CMK (cell line): ENCODE results near the gene ZNF786.
"Not testable (repeated sequence)": the region's sequence is repeated elsewhere in the genome, so short reads cannot be mapped to it uniquely, and the experiment has no call there.

Experiments
- DNase-seq: peaks from one replicate; pipeline ENCODE4 v3.0.0-alpha.2; 2010; ENCODE audit warnings: low read depth

The ZNF786 gene

GRCh38 chr7:149090397-149091195 is at the start of gene ZNF786:
Gene ZNF786, minus strand, starts transcription at chr7:149090718. Its CDS starts 78 bp downstream, at chr7:149090640.
- peak; percentile 81 for DNase-seq

- no peak for DNase-seq
These were observed 45.6 kb upstream of the ZNF786 start for GRCh38 chr7:149136118-149136517.

GRCh38 chr7:149133028-149133710 is 42.7 kb upstream of the ZNF786 start:
- DNase-seq: no peak

- no peak for DNase-seq
These were observed 40.2 kb upstream of the ZNF786 start for GRCh38 chr7:149130572-149131198.

GRCh38 chr7:149126662-149127266 is 36.2 kb upstream of the ZNF786 start:
- no peak for DNase-seq

GRCh38 chr7:149125863-149126661 is 35.5 kb upstream of the ZNF786 start, which contains the start of gene ZNF425:
Gene ZNF425, minus strand, starts transcription at chr7:149126324. Its CDS starts 111 bp downstream, at chr7:149126213.
- DNase-seq: peak; percentile 73

- DNase-seq: no peak
These were observed 34.8 kb upstream of the ZNF786 start for GRCh38 chr7:149125189-149125862.

GRCh38 chr7:149109969-149110368 is 19.5 kb upstream of the ZNF786 start:
- no peak for DNase-seq

- no peak for DNase-seq
These were observed 14.2 kb upstream of the ZNF786 start for GRCh38 chr7:149104749-149105148.

GRCh38 chr7:149104214-149104613 is 13.7 kb upstream of the ZNF786 start:
- DNase-seq: no peak

- no peak for DNase-seq
These were observed 12.9 kb upstream of the ZNF786 start for GRCh38 chr7:149103424-149103823.

- no peak for DNase-seq
These were observed 12.1 kb upstream of the ZNF786 start for GRCh38 chr7:149102666-149103065.

- DNase-seq: no peak
These were observed 10.3 kb upstream of the ZNF786 start for GRCh38 chr7:149100821-149101220.

GRCh38 chr7:149099058-149099457 is 8.5 kb upstream of the ZNF786 start:
- no peak for DNase-seq

- no peak for DNase-seq
These were observed 6.6 kb upstream of the ZNF786 start for GRCh38 chr7:149097088-149097487.

- DNase-seq: peak; percentile 40
These were observed 2.7 kb upstream of the ZNF786 start for GRCh38 chr7:149093228-149093627.

GRCh38 chr7:149092244-149092643 is 1.7 kb upstream of the ZNF786 start:
- DNase-seq: not testable (repeated sequence)

- DNase-seq: no peak
These were observed 3.1 kb downstream of the ZNF786 start for GRCh38 chr7:149087376-149087775.

- no peak for DNase-seq
These were observed 4.7 kb downstream of the ZNF786 start for GRCh38 chr7:149085866-149086265.

- no peak for DNase-seq
These were observed 6.1 kb downstream of the ZNF786 start for GRCh38 chr7:149084407-149084806.

- no peak for DNase-seq
These were observed 8.6 kb downstream of the ZNF786 start for GRCh38 chr7:149081914-149082313.
